GM12872 (cell line): ENCODE results near the gene CACNA1C.

Source experiments
- CTCF ChIP-seq: IDR thresholded peaks from 3 replicates; pipeline ENCODE4 v1.5.1; 2011; ENCODE audit warnings: low read depth, mild to moderate bottlenecking, low read length, moderate library complexity; ENCODE audit not compliant: insufficient read depth

Gene CACNA1C

GRCh38 chr12:2180737-2181082, 127.9 kb downstream of the CACNA1C start:
- no peak for TF ChIP-seq CTCF

- 0 out of 3 replicates have a peak, but pooled peaks have one; percentile 13 for TF ChIP-seq CTCF
Measured at GRCh38 chr12:2183556-2184541, 131.1 kb downstream of the CACNA1C start.

- no peak for TF ChIP-seq CTCF
Measured at GRCh38 chr12:2185751-2186341, 133.1 kb downstream of the CACNA1C start.

- TF ChIP-seq CTCF, result no peak
Measured at GRCh38 chr12:2187195-2187945, 134.6 kb downstream of the CACNA1C start.

GRCh38 chr12:2190085-2190484, 137.3 kb downstream of the CACNA1C start:
- no peak for TF ChIP-seq CTCF

- no peak for TF ChIP-seq CTCF
Measured at GRCh38 chr12:2190896-2191533, 138.2 kb downstream of the CACNA1C start.
